Liver (tissue), 9 donors: ENCODE results near the gene IFIT1. TPM values are rescaled to one million over a fixed set of nuclear protein-coding genes. Genes with fewer than 3 reads are reported as not detected.
A peak's percentile ranks its signal among the peaks of the same experiment; 100 is the strongest.

Source experiments
- DNase-seq: peaks from one replicate; pipeline ENCODE4 v3.0.0-alpha.2; 2017; ENCODE audit warnings: low spot score
- H3K27ac ChIP-seq, 2 donors: one replicate each; pipeline ENCODE4 v1.7.0; 2013; ENCODE audit warnings: inconsistent platforms in 2 of 2, low read length in 2 of 2, control low read depth in 1 of 2, low read depth in 1 of 2, mild to moderate bottlenecking in 1 of 2
- H3K27me3 ChIP-seq, 4 donors: one replicate each; pipeline versions ENCODE4 v1.6.1 to v1.7.0; 2013; ENCODE audit warnings: low read length in 3 of 4, inconsistent platforms in 1 of 4, mild to moderate bottlenecking in 1 of 4, moderate library complexity in 1 of 4; ENCODE audit not compliant: control insufficient read depth in 4 of 4, insufficient read depth in 4 of 4
- H3K36me3 ChIP-seq, 4 donors: one replicate each; pipeline versions ENCODE4 v1.6.1 to v1.7.0; 2013; ENCODE audit warnings: low read length in 3 of 4, mild to moderate bottlenecking in 3 of 4, low read depth in 1 of 4, moderate library complexity in 1 of 4; ENCODE audit not compliant: control insufficient read depth in 4 of 4, insufficient read depth in 3 of 4
- H3K4me1 ChIP-seq, 4 donors: one replicate each; pipeline versions ENCODE4 v1.6.1 to v1.7.0; 2013; ENCODE audit warnings: low read length in 3 of 4, mild to moderate bottlenecking in 3 of 4, moderate library complexity in 1 of 4; ENCODE audit not compliant: control insufficient read depth in 4 of 4, insufficient read depth in 4 of 4
- H3K4me3 ChIP-seq, 3 donors: one replicate each; pipeline versions ENCODE4 v1.6.1 to v1.7.0; 2013; ENCODE audit warnings: low read length in 3 of 3, control low read depth in 1 of 3, low read depth in 1 of 3, mild to moderate bottlenecking in 1 of 3
- H3K9ac ChIP-seq, 2 donors: one replicate each; pipeline ENCODE4 v1.7.0; 2013; ENCODE audit warnings: low read length in 2 of 2, mild to moderate bottlenecking in 2 of 2, moderate library complexity in 2 of 2, control low read depth in 1 of 2, low read depth in 1 of 2
- H3K9me3 ChIP-seq, 4 donors: one replicate each; pipeline versions ENCODE4 v1.6.1 to v1.7.0; 2013; ENCODE audit warnings: low read length in 3 of 4; ENCODE audit not compliant: control insufficient read depth in 4 of 4
- ATF3 ChIP-seq: IDR thresholded peaks from 2 replicates; pipeline ENCODE4 v1.6.1; 2016; ENCODE audit warnings: antibody characterized with exemption
- EGR1 ChIP-seq, 2 donors: IDR thresholded peaks; 2 replicates each; pipeline ENCODE4 v1.6.1; 2016 to 2018; ENCODE audit warnings: antibody characterized with exemption in 2 of 2, low read depth in 2 of 2
- FOXA1 ChIP-seq: IDR thresholded peaks from 2 replicates; pipeline ENCODE4 v1.6.1; 2016; ENCODE audit warnings: antibody characterized with exemption
- FOXA2 ChIP-seq: IDR thresholded peaks from 2 replicates; pipeline ENCODE4 v1.6.1; 2016; ENCODE audit warnings: antibody characterized with exemption
- GABPA ChIP-seq, 2 donors: IDR thresholded peaks in 1 of 2; conservative IDR thresholded peaks in 1 of 2; 2 replicates each; pipeline ENCODE4 v1.6.1; 2016; ENCODE audit warnings: antibody characterized with exemption in 2 of 2, mild to moderate bottlenecking in 1 of 2, moderate library complexity in 1 of 2
- HNF4G ChIP-seq: IDR thresholded peaks from 2 replicates; pipeline ENCODE4 v1.6.1; 2016; ENCODE audit warnings: antibody characterized with exemption
- JUND ChIP-seq, 2 donors: IDR thresholded peaks; 2 replicates each; pipeline ENCODE4 v1.6.1; 2016; ENCODE audit warnings: antibody characterized with exemption in 2 of 2
- NR2F2 ChIP-seq: IDR thresholded peaks from 2 replicates; pipeline ENCODE4 v1.6.1; 2016; ENCODE audit warnings: antibody characterized with exemption
- RXRA ChIP-seq, 2 donors: IDR thresholded peaks; 2 replicates each; pipeline ENCODE4 v1.6.1; 2017 to 2018; ENCODE audit warnings: antibody characterized with exemption in 2 of 2, mild to moderate bottlenecking in 1 of 2
- SP1 ChIP-seq: IDR thresholded peaks from 2 replicates; pipeline ENCODE4 v1.6.1; 2018; ENCODE audit warnings: antibody characterized with exemption, mild to moderate bottlenecking
- TAF1 ChIP-seq: conservative IDR thresholded peaks from 2 replicates; pipeline ENCODE4 v1.6.1; 2016; ENCODE audit warnings: antibody characterized with exemption, mild to moderate bottlenecking
- YY1 ChIP-seq: IDR thresholded peaks from 2 replicates; pipeline ENCODE4 v1.6.1; 2016; ENCODE audit warnings: antibody characterized with exemption, mild to moderate bottlenecking
- ZBTB33 ChIP-seq: IDR thresholded peaks from 2 replicates; pipeline ENCODE4 v1.6.1; 2016; ENCODE audit warnings: antibody characterized with exemption
- WGBS: extraction: QIAGEN DNeasy Blood & Tissue Kit; methylation state at CpG from one replicate; pipeline ENCODE4 v1.1.7; 2013; 5-methylcytosine and 5-hydroxymethylcytosine counted together
- polyA plus RNA-seq, 2 donors: library from polyadenylated mRNA; stranded (reverse) in 1 of 2; unstranded in 1 of 2; fragments of 200-250 nt in 1 of 2; fragments of >200 nt in 1 of 2; fragmentation: Nextera tagmentation in 1 of 2; extraction: Ambion mirVana in 1 of 2; gene quantifications; one replicate each; pipeline versions ENCODE4 v1.2.1 to v1.2.3, GENCODE V29; 2013 to 2015
- total RNA-seq, 2 donors: library from RNA; depleted of rRNA; stranded (reverse); fragments of >200 nt; gene quantifications; one replicate each; pipeline ENCODE4 v1.2.3, GENCODE V29; 2014
- TF ChIP-seq, protein P1 (sequence below): fragments of 150-350 bp; IDR thresholded peaks from 2 replicates; pipeline ENCODE4 v1.5.1; 2017; ENCODE audit warnings: improper control_type of control experiment, low read depth, low read length; ENCODE audit not compliant: missing input control
- TF ChIP-seq, protein P2 (sequence below): IDR thresholded peaks from 2 replicates; pipeline ENCODE4 v1.6.1; 2016; ENCODE audit warnings: antibody characterized with exemption
- TF ChIP-seq, protein P3 (sequence below): IDR thresholded peaks from 2 replicates; pipeline ENCODE4 v1.6.1; 2016; ENCODE audit warnings: antibody characterized with exemption, mild to moderate bottlenecking
- donor health status: healthy.
- donor health status: healthy.
- donor health status: healthy.
- donor health status: healthy.
- donor health status: healthy.

IFIT1 gene
- total and polyA plus RNA-seq, 4 donors = 8.1 to 17.5 (median 11.6) TPM

DNA sequence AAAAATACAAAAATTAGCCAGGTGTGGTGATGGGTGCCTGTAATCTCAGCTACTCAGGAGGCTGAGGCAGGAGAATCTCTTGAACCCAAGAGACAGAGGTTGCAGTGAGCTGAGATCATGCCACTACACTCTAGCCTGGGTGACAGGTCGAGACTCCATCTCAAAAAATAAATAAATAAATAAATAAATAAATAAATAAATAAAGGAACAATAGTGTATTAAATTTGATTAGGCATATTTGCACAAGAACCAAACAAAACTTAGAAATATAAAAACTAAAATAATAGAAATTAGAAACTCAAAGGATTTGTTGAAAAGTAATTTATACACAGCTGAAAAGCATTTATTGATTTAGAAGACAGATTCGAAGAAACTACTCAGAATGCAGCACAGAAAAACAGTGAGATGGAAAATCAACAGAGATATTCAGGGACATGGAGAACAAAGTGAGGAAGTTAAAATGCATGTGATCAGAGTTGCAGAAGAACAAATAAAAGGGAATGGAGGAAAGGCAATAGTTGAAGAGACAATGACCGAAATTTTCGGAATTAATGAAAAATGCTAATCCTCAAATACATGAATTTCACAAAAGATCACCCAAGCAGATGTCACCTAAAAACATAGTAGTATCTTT, 46.9 kb upstream of the IFIT1 start:
- H3K27ac ChIP-seq = peak overlapping the region in 1 of 2 donors; percentile 65
- no peak for DNase-seq
- no peak overlapping the region for H3K4me3 ChIP-seq
- no peaks in the 10 kb centered on the region for H3K9me3 ChIP-seq
- H3K4me1 ChIP-seq = peaks cover 15 to 43% (median 33%) of the 10 kb centered on the region in 4 donors
- H3K27me3 ChIP-seq = no peaks in the 10 kb centered on the region
- no peak overlapping the region for H3K9ac ChIP-seq
- peaks cover 0 to 3% (median 0%) of the 10 kb centered on the region in 4 donors for H3K36me3 ChIP-seq
- no peak for TF ChIP-seq GABPA (IDR thresholded peaks at IDR 0.05 in 1 of 2, conservative IDR thresholded peaks at IDR 0.05 in 1 of 2)
- TF ChIP-seq SP1 = no peak
- TF ChIP-seq TAF1 = no peak
- no peak for TF ChIP-seq ATF3
- no peak for TF ChIP-seq FOXA2
- TF ChIP-seq NR2F2 = no peak
- TF ChIP-seq, protein P1, sequence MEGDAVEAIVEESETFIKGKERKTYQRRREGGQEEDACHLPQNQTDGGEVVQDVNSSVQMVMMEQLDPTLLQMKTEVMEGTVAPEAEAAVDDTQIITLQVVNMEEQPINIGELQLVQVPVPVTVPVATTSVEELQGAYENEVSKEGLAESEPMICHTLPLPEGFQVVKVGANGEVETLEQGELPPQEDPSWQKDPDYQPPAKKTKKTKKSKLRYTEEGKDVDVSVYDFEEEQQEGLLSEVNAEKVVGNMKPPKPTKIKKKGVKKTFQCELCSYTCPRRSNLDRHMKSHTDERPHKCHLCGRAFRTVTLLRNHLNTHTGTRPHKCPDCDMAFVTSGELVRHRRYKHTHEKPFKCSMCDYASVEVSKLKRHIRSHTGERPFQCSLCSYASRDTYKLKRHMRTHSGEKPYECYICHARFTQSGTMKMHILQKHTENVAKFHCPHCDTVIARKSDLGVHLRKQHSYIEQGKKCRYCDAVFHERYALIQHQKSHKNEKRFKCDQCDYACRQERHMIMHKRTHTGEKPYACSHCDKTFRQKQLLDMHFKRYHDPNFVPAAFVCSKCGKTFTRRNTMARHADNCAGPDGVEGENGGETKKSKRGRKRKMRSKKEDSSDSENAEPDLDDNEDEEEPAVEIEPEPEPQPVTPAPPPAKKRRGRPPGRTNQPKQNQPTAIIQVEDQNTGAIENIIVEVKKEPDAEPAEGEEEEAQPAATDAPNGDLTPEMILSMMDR = no peak
- TF ChIP-seq JUND (IDR thresholded peaks at IDR 0.05) = no peak
- TF ChIP-seq ZBTB33 = no peak
- no peak for TF ChIP-seq YY1
- WGBS = 89% methylated on average over 4 of the region's 4 CpGs

DNA sequence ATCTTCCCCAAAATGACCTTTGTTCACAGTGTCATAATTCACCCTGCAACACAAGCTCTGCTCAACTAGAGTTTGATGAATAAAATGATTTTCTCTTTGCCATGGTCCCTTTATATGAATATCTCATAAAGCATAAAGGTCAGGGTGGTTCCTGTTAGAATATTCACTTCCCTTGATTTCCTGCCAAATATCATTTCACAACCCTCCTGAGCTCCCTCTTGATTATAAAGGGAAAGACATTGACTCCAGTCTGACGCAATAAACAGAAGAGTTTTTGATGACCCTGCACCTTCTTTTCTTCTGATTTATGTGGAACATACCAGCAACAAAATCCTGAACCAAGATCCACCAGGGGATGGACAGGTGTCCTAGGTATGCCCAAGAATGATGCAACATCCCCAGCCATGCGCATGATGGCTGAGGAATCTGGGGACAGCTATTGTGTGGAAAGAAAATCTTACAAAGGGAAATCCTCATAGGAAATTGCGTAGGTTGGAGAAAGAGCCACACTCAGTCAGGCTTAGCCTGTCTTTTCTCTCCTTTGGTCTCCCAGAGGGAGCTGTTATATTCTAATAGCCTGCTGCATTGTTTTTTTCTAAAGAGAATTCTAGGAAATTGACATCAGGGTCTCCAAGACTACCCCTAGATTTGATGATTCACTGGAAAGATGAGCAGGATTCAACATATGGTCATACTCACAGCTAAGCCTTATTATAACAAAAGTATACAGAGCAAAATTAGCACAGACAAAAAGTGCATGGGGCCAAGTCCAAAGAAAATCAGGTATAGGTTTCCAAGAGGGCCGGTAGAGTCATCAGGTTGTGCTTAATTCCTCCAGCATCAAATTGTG, 45.8 kb upstream of the IFIT1 start:
- Histone ChIP-seq H3K36me3 (peaks cover 0 to 2% (median 0%) of the 10 kb centered on the region in 4 donors), H3K27ac (peak overlapping the region; percentile 65 to 75), H3K9me3 (no peaks in the 10 kb centered on the region), H3K4me1 (peaks cover 17 to 52% (median 41%) of the 10 kb centered on the region in 4 donors), H3K9ac (no peak overlapping the region), H3K27me3 (no peaks in the 10 kb centered on the region), H3K4me3 (no peak overlapping the region)
- WGBS = 52% methylated on average over 4 of the region's 4 CpGs
- no peak for DNase-seq
- TF ChIP-seq, protein P2, sequence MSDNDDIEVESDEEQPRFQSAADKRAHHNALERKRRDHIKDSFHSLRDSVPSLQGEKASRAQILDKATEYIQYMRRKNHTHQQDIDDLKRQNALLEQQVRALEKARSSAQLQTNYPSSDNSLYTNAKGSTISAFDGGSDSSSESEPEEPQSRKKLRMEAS = peak; percentile 66
- peak; percentile 72 for TF ChIP-seq NR2F2
- TF ChIP-seq, protein P1 = no peak
- TF ChIP-seq, protein P3, sequence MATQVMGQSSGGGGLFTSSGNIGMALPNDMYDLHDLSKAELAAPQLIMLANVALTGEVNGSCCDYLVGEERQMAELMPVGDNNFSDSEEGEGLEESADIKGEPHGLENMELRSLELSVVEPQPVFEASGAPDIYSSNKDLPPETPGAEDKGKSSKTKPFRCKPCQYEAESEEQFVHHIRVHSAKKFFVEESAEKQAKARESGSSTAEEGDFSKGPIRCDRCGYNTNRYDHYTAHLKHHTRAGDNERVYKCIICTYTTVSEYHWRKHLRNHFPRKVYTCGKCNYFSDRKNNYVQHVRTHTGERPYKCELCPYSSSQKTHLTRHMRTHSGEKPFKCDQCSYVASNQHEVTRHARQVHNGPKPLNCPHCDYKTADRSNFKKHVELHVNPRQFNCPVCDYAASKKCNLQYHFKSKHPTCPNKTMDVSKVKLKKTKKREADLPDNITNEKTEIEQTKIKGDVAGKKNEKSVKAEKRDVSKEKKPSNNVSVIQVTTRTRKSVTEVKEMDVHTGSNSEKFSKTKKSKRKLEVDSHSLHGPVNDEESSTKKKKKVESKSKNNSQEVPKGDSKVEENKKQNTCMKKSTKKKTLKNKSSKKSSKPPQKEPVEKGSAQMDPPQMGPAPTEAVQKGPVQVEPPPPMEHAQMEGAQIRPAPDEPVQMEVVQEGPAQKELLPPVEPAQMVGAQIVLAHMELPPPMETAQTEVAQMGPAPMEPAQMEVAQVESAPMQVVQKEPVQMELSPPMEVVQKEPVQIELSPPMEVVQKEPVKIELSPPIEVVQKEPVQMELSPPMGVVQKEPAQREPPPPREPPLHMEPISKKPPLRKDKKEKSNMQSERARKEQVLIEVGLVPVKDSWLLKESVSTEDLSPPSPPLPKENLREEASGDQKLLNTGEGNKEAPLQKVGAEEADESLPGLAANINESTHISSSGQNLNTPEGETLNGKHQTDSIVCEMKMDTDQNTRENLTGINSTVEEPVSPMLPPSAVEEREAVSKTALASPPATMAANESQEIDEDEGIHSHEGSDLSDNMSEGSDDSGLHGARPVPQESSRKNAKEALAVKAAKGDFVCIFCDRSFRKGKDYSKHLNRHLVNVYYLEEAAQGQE = no peak
- TF ChIP-seq FOXA1 = no peak
- TF ChIP-seq RXRA (IDR thresholded peaks at IDR 0.05) = peak; percentile 69 to 76
- TF ChIP-seq EGR1 (IDR thresholded peaks at IDR 0.05; ENCODE audit: low read depth in 2 of 2) = peak in 1 of 2 donors; percentile 27
- peak; percentile 77 for TF ChIP-seq ATF3
- no peak for TF ChIP-seq JUND (IDR thresholded peaks at IDR 0.05)
- TF ChIP-seq TAF1 = no peak
- no peak for TF ChIP-seq GABPA (IDR thresholded peaks at IDR 0.05 in 1 of 2, conservative IDR thresholded peaks at IDR 0.05 in 1 of 2)
- TF ChIP-seq HNF4G = peak; percentile 36
- TF ChIP-seq FOXA2 = no peak
